Stomach (tissue), 4 donors: ENCODE measurements around the gene UST.

Source experiments
- EP300 ChIP-seq: sonication (generic); formaldehyde crosslinking; IDR thresholded peaks from one replicate; pipeline ENCODE4 v1.6.1; 2017; ENCODE audit warnings: antibody characterized with exemption
- POLR2A ChIP-seq, 4 donors: fragments of 450-650 bp; IDR thresholded peaks; one replicate each; pipeline ENCODE4 v1.6.1; 2016; ENCODE audit warnings: antibody characterized with exemption in 4 of 4, control low read depth in 2 of 4, mild to moderate bottlenecking in 1 of 4, moderate library complexity in 1 of 4
- TF ChIP-seq, protein P1 (sequence below), 7 experiments: fragments of 450-650 bp in 4 of 7; fragments of 200-600 bp in 3 of 7; sonication (generic) in 3 of 7; IDR thresholded peaks; one replicate each; pipeline ENCODE4 v1.5.1; 2016 to 2019; ENCODE audit warnings: antibody characterized with exemption in 7 of 7, control low read depth in 2 of 7, mild to moderate bottlenecking in 1 of 7

DNA sequence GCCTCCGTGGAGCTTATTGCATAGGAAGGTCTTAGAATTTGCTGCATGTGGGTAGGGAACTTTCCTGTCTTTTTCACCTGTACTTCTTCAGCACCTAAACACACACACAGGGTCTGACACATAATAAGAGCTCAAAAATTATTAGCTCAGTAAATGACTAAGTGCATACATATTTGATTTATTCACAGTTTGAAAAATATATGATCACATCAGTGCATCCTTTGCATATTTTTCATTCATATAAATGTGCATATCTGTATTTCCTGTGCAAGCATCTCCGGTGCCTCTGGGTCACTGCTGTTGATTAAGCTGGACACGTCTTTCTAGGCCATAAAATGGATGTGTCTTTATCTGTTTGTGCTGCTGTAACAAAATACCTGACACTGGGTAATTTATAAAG, 234.7 kb downstream of the UST start:
- TF ChIP-seq, protein P1, sequence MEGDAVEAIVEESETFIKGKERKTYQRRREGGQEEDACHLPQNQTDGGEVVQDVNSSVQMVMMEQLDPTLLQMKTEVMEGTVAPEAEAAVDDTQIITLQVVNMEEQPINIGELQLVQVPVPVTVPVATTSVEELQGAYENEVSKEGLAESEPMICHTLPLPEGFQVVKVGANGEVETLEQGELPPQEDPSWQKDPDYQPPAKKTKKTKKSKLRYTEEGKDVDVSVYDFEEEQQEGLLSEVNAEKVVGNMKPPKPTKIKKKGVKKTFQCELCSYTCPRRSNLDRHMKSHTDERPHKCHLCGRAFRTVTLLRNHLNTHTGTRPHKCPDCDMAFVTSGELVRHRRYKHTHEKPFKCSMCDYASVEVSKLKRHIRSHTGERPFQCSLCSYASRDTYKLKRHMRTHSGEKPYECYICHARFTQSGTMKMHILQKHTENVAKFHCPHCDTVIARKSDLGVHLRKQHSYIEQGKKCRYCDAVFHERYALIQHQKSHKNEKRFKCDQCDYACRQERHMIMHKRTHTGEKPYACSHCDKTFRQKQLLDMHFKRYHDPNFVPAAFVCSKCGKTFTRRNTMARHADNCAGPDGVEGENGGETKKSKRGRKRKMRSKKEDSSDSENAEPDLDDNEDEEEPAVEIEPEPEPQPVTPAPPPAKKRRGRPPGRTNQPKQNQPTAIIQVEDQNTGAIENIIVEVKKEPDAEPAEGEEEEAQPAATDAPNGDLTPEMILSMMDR (IDR thresholded peaks at IDR 0.05), result no peak
- TF ChIP-seq POLR2A (IDR thresholded peaks at IDR 0.05), result no peak
- TF ChIP-seq EP300, result no peak
